ENCODE data around the gene BMP7.

Gene BMP7

GRCh38 chr20:57138198-57138995 lies 128.0 kb downstream of the BMP7 start:
- H3K36me3 ChIP-seq: no peaks in the 10 kb centered on the region
- H3K4me3 ChIP-seq (ENCODE audit: low read depth in 1 of 2, low read length in 1 of 2): no peak overlapping the region
- peaks cover 4% of the 10 kb centered on the region for H3K27me3 ChIP-seq
- no peaks in the 10 kb centered on the region for H3K9me3 ChIP-seq
- H3K4me1 ChIP-seq (ENCODE audit: control insufficient read depth in 1 of 2, insufficient read depth in 1 of 2, low read depth in 1 of 2, low read length in 1 of 2): no peaks in the 10 kb centered on the region
- H3K27ac ChIP-seq: no peak overlapping the region
- TF ChIP-seq CTCF (IDR thresholded peaks at IDR 0.05): no peak

GRCh38 chr20:57137676-57138075 lies 128.8 kb downstream of the BMP7 start:
- no peak for TF ChIP-seq CTCF (IDR thresholded peaks at IDR 0.05)
- peaks cover 9% of the 10 kb centered on the region for H3K27me3 ChIP-seq
- H3K4me1 ChIP-seq (ENCODE audit: control insufficient read depth in 1 of 2, insufficient read depth in 1 of 2, low read depth in 1 of 2, low read length in 1 of 2): no peaks in the 10 kb centered on the region
- H3K9me3 ChIP-seq: no peaks in the 10 kb centered on the region
- no peaks in the 10 kb centered on the region for H3K36me3 ChIP-seq
- no peak overlapping the region for H3K4me3 ChIP-seq (ENCODE audit: low read depth in 1 of 2, low read length in 1 of 2)
- no peak overlapping the region for H3K27ac ChIP-seq

GRCh38 chr20:57136734-57137133 lies 129.7 kb downstream of the BMP7 start:
- Histone ChIP-seq H3K4me3 (ENCODE audit: low read depth in 1 of 2, low read length in 1 of 2) (no peak overlapping the region), H3K36me3 (no peaks in the 10 kb centered on the region), H3K9me3 (no peaks in the 10 kb centered on the region), H3K27ac (no peak overlapping the region), H3K27me3 (peaks cover 9% of the 10 kb centered on the region), H3K4me1 (ENCODE audit: control insufficient read depth in 1 of 2, insufficient read depth in 1 of 2, low read depth in 1 of 2, low read length in 1 of 2) (no peaks in the 10 kb centered on the region)
- TF ChIP-seq CTCF (IDR thresholded peaks at IDR 0.05): no peak

- Histone ChIP-seq H3K4me3 (ENCODE audit: low read depth in 1 of 2, low read length in 1 of 2) (no peak overlapping the region), H3K4me1 (ENCODE audit: control insufficient read depth in 1 of 2, insufficient read depth in 1 of 2, low read depth in 1 of 2, low read length in 1 of 2) (no peaks in the 10 kb centered on the region), H3K36me3 (no peaks in the 10 kb centered on the region), H3K9me3 (no peaks in the 10 kb centered on the region), H3K27ac (no peak overlapping the region), H3K27me3 (peaks cover 9% of the 10 kb centered on the region)
- no peak for TF ChIP-seq CTCF (IDR thresholded peaks at IDR 0.05)
Observed at GRCh38 chr20:57135875-57136274, 130.6 kb downstream of the BMP7 start.

- no peak overlapping the region for H3K4me3 ChIP-seq (ENCODE audit: low read depth in 1 of 2, low read length in 1 of 2)
- no peaks in the 10 kb centered on the region for H3K36me3 ChIP-seq
- H3K9me3 ChIP-seq: no peaks in the 10 kb centered on the region
- TF ChIP-seq CTCF (IDR thresholded peaks at IDR 0.05): no peak
- H3K27ac ChIP-seq: no peak overlapping the region
- no peaks in the 10 kb centered on the region for H3K4me1 ChIP-seq (ENCODE audit: control insufficient read depth in 1 of 2, insufficient read depth in 1 of 2, low read depth in 1 of 2, low read length in 1 of 2)
- H3K27me3 ChIP-seq: peaks cover 9% of the 10 kb centered on the region
Observed at GRCh38 chr20:57134804-57135203, 131.6 kb downstream of the BMP7 start.

Data from neutrophil (primary cell).